ENCODE data around the gene DOCK1. TPM values are rescaled to one million over a fixed set of nuclear protein-coding genes. Genes with fewer than 3 reads are reported as not detected.

Gene DOCK1
- total RNA-seq, 4 donors from 2014 or later: 4.3 to 6.0 (median 4.8) TPM

DNA sequence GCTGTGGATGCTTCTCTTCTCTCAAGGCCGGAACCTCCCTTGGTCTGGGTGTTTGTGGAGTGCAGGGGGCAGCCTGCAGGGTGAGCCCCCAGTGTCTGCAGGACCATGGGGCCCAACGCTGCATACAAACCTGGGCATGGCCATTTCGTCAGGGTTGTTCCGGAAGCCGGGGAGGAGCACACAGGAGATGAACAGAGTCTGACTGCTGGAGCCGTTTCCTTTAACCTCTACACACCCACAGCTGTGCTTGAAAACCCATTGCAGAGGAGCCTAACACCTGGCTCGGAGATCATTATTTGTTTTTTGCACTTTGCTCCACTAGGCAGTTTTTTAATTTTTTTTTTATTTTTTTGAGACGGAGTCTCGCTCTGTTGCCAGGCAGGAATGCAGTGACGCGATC is 458.8 kb downstream of the DOCK1 start:
- intact Hi-C loops (cut with DNase I; ENCODE audit: low total_unique reads) (no loop called here), in situ Hi-C loops (cut with MboI; ENCODE audit: low sequenced_read_pairs in 4 of 4) (no loop called here)
- Histone ChIP-seq H3K27ac (no peak overlapping the region), H3K4me1 (no peaks in the 10 kb centered on the region), H3K36me3 (no peaks in the 10 kb centered on the region), H3K27me3 (no peaks in the 10 kb centered on the region), H3K9me3 (no peaks in the 10 kb centered on the region), H3K4me3 (no peak overlapping the region)
- no peak for ATAC-seq
- TF ChIP-seq, protein P1, sequence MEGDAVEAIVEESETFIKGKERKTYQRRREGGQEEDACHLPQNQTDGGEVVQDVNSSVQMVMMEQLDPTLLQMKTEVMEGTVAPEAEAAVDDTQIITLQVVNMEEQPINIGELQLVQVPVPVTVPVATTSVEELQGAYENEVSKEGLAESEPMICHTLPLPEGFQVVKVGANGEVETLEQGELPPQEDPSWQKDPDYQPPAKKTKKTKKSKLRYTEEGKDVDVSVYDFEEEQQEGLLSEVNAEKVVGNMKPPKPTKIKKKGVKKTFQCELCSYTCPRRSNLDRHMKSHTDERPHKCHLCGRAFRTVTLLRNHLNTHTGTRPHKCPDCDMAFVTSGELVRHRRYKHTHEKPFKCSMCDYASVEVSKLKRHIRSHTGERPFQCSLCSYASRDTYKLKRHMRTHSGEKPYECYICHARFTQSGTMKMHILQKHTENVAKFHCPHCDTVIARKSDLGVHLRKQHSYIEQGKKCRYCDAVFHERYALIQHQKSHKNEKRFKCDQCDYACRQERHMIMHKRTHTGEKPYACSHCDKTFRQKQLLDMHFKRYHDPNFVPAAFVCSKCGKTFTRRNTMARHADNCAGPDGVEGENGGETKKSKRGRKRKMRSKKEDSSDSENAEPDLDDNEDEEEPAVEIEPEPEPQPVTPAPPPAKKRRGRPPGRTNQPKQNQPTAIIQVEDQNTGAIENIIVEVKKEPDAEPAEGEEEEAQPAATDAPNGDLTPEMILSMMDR (IDR thresholded peaks at IDR 0.05 in 4 of 5, conservative IDR thresholded peaks at IDR 0.05 in 1 of 5): no peak
- no peak for TF ChIP-seq POLR2A (IDR thresholded peaks at IDR 0.05)
- no peak for DNase-seq

DNA sequence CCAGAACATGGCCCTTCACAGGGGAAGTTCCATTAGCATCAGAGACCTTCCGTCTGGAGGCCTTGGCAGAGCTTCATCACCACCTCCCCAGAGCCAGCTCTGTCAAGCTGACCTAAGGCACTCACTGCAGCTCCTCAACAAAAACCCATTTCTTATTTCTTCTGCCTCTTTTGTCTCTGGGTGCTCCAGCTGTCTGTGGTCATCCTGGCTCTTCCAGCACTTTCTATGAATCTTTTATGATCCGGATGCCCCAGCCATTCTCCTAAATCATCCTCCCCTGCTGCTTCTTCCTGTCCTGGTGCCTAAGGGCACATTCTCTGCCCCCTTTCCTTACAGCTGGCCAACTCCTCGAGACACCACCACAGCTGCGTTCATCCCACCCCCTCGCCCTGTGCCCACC is 462.9 kb downstream of the DOCK1 start:
- H3K36me3 ChIP-seq: no peaks in the 10 kb centered on the region
- intact Hi-C loops (cut with DNase I; ENCODE audit: low total_unique reads): no loop called here
- ATAC-seq: no peak
- no peaks in the 10 kb centered on the region for H3K9me3 ChIP-seq
- no peak overlapping the region for H3K4me3 ChIP-seq
- H3K27ac ChIP-seq: no peak overlapping the region
- H3K27me3 ChIP-seq: no peaks in the 10 kb centered on the region
- no peaks in the 10 kb centered on the region for H3K4me1 ChIP-seq
- no peak for DNase-seq
- in situ Hi-C loops (cut with MboI; ENCODE audit: low sequenced_read_pairs in 4 of 4): no loop called here
- TF ChIP-seq, protein P1 (IDR thresholded peaks at IDR 0.05 in 4 of 5, conservative IDR thresholded peaks at IDR 0.05 in 1 of 5): no peak
- TF ChIP-seq POLR2A (IDR thresholded peaks at IDR 0.05): no peak

DNA sequence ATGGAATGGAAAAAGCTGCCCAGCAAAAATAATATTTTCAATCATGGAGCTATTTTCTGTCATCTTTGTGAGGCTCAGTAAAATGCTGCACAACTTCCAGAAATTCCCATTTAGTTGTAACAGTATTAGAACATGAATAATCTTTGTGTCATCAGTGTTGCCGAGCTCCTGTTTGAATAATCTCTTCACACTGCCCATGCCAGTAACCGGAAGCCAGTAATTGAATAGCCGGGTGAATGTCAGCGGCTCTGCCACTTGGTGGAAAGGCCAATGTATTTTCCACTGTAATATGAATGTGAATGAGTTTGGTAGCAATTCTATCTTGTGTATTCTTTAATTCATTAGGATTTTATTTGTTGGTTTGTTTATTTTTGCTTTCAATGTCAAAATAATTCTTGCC is 463.7 kb downstream of the DOCK1 start:
- Histone ChIP-seq H3K4me1 (no peaks in the 10 kb centered on the region), H3K27ac (no peak overlapping the region), H3K9me3 (no peaks in the 10 kb centered on the region), H3K27me3 (no peaks in the 10 kb centered on the region), H3K36me3 (no peaks in the 10 kb centered on the region), H3K4me3 (no peak overlapping the region)
- in situ Hi-C loops (cut with MboI; ENCODE audit: low sequenced_read_pairs in 4 of 4) (no loop called here), intact Hi-C loops (cut with DNase I; ENCODE audit: low total_unique reads) (no loop called here)
- DNase-seq (no peak), ATAC-seq (no peak)
- TF ChIP-seq, protein P1 (IDR thresholded peaks at IDR 0.05 in 4 of 5, conservative IDR thresholded peaks at IDR 0.05 in 1 of 5): no peak
- TF ChIP-seq POLR2A (IDR thresholded peaks at IDR 0.05): no peak

DNA sequence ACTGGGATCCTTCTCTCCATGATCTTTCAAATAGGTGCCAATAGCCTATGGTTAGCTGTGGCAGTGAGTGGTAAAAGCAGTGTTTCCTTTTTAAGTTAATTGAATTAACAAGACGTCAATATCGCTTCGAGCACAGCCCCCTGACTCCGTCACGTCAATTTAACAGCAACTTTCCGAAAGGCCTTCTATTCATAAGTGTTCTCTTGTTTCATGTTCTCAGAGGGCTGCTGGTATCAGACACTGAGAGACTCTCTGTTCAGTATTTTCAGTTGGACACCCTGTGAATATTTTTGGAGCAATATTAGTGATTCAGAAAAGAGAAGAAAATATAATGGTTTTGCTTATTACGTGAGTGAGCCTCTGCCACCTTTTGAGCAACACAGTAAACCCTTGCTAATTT is 465.4 kb downstream of the DOCK1 start:
- TF ChIP-seq, protein P1 (IDR thresholded peaks at IDR 0.05 in 4 of 5, conservative IDR thresholded peaks at IDR 0.05 in 1 of 5): no peak
- TF ChIP-seq POLR2A (IDR thresholded peaks at IDR 0.05): no peak
- ATAC-seq (no peak), DNase-seq (no peak)
- in situ Hi-C loops (cut with MboI; ENCODE audit: low sequenced_read_pairs in 4 of 4): no loop called here
- no peak overlapping the region for H3K27ac ChIP-seq
- H3K27me3 ChIP-seq: no peaks in the 10 kb centered on the region
- no peaks in the 10 kb centered on the region for H3K4me1 ChIP-seq
- intact Hi-C loops (cut with DNase I; ENCODE audit: low total_unique reads): no loop called here
- H3K4me3 ChIP-seq: no peak overlapping the region
- no peaks in the 10 kb centered on the region for H3K36me3 ChIP-seq
- H3K9me3 ChIP-seq: no peaks in the 10 kb centered on the region

DNA sequence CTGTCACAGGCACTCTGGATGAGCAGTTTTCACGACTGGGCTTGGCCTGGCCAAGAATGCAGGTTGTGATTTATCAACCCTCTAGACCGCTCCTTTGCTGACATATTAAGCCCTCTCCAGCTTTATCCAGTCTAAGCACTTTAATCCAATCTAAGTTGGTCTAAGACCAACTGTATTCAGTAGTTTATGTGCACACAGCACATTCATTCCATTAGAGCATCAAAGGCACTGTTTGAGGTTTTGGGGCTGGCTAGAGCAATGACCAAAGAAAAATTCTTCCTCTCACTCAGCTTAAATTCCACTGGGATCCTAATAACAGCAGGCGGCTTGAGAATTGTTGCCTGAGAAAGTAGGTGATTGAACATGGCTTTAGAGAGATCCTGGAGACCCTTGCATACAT is 467.1 kb downstream of the DOCK1 start:
- intact Hi-C loops (cut with DNase I; ENCODE audit: low total_unique reads): no loop called here

More for the DNA sequence above, 467.1 kb downstream of the DOCK1 start:
- no peak for TF ChIP-seq POLR2A (IDR thresholded peaks at IDR 0.05)
- TF ChIP-seq, protein P1 (IDR thresholded peaks at IDR 0.05 in 4 of 5, conservative IDR thresholded peaks at IDR 0.05 in 1 of 5): no peak
- DNase-seq (no peak), ATAC-seq (no peak)
- in situ Hi-C loops (cut with MboI; ENCODE audit: low sequenced_read_pairs in 4 of 4): no loop called here
- Histone ChIP-seq H3K4me3 (no peak overlapping the region), H3K4me1 (no peaks in the 10 kb centered on the region), H3K27ac (no peak overlapping the region), H3K9me3 (no peaks in the 10 kb centered on the region), H3K27me3 (no peaks in the 10 kb centered on the region), H3K36me3 (no peaks in the 10 kb centered on the region)

Measured in gastrocnemius medialis (tissue), 4 donors.